Mesendoderm (in vitro differentiated cells): Measurements from ENCODE around the gene KLHL20.
"Not testable (repeated sequence)": the region's sequence is repeated elsewhere in the genome, so short reads cannot be mapped to it uniquely, and the experiment has no call there.

Experiments used
- DNase-seq: peaks from one replicate; pipeline ENCODE4 v3.0.0; 2013
- H2AK5ac ChIP-seq: 2 replicates; pipeline ENCODE4 v1.6.1; 2013; ENCODE audit warnings: low read length, inconsistent platforms
- H2BK120ac ChIP-seq: 2 replicates; pipeline ENCODE4 v1.6.1; 2013; ENCODE audit warnings: low read depth, mild to moderate bottlenecking, low read length, moderate library complexity, mixed read lengths
- H2BK15ac ChIP-seq: replicated peaks from 2 replicates; pipeline ENCODE4 v1.6.1; 2013; ENCODE audit warnings: low read depth, mild to moderate bottlenecking, moderate library complexity
- H2BK5ac ChIP-seq: 2 replicates; pipeline ENCODE4 v1.6.1; 2013; ENCODE audit warnings: low read length, inconsistent platforms
- H3K18ac ChIP-seq: 2 replicates; pipeline ENCODE4 v1.6.1; 2013; ENCODE audit warnings: mild to moderate bottlenecking, low read length, mixed read lengths
- H3K23ac ChIP-seq: one replicate; pipeline ENCODE4 v1.6.1; 2013; ENCODE audit warnings: low read length
- H3K27ac ChIP-seq: 2 replicates; pipeline ENCODE4 v1.5.1; 2013; ENCODE audit warnings: low read depth, mild to moderate bottlenecking, inconsistent platforms, low read length, moderate library complexity
- H3K27me3 ChIP-seq: 2 replicates; pipeline ENCODE4 v1.6.1; 2013; ENCODE audit warnings: low read length, control low read depth, mild to moderate bottlenecking, inconsistent platforms; ENCODE audit not compliant: insufficient read depth, poor library complexity
- H3K36me3 ChIP-seq: 2 replicates; pipeline ENCODE4 v1.6.1; 2013; ENCODE audit warnings: low read length, inconsistent platforms; ENCODE audit not compliant: control insufficient read depth, insufficient read depth
- H3K4ac ChIP-seq: one replicate; pipeline ENCODE4 v1.6.1; 2013; ENCODE audit warnings: low read depth, mild to moderate bottlenecking, low read length, moderate library complexity
- H3K4me1 ChIP-seq: 2 replicates; pipeline ENCODE4 v1.6.1; 2013; ENCODE audit warnings: low read depth, low read length, inconsistent platforms; ENCODE audit not compliant: control insufficient read depth
- H3K4me2 ChIP-seq: 2 replicates; pipeline ENCODE4 v1.6.1; 2013; ENCODE audit warnings: low read length
- H3K4me3 ChIP-seq: 2 replicates; pipeline ENCODE4 v1.5.1; 2013; ENCODE audit warnings: mild to moderate bottlenecking, low read length
- H3K56ac ChIP-seq: one replicate; pipeline ENCODE4 v1.6.1; 2013; ENCODE audit warnings: low read length
- H3K79me1 ChIP-seq: 2 replicates; pipeline ENCODE4 v1.6.1; 2013; ENCODE audit warnings: low read length, inconsistent platforms
- H3K79me2 ChIP-seq: 2 replicates; pipeline ENCODE4 v1.6.1; 2013; ENCODE audit warnings: mild to moderate bottlenecking, low read length; ENCODE audit not compliant: control insufficient read depth, insufficient read depth
- H3K9ac ChIP-seq: 2 replicates; pipeline ENCODE4 v1.6.1; 2013; ENCODE audit warnings: low read length, inconsistent platforms
- H4K5ac ChIP-seq: one replicate; pipeline ENCODE4 v1.6.1; 2013; ENCODE audit warnings: low read length
- H4K8ac ChIP-seq: one replicate; pipeline ENCODE4 v1.6.1; 2013; ENCODE audit warnings: low read depth, mild to moderate bottlenecking, control low read depth, low read length, moderate library complexity
- WGBS: extraction: QIAGEN DNeasy Blood & Tissue Kit; methylation state at CpG from one replicate; pipeline ENCODE4 v1.1.7; 2013; ENCODE audit warnings: low lambda C conversion rate, missing lambda C conversion rate; ENCODE audit not compliant: insufficient coverage; ENCODE audit errors: extremely low coverage; 5-methylcytosine and 5-hydroxymethylcytosine counted together

KLHL20 gene

GRCh38 chr1:173768827-173769226 is 54.0 kb downstream of the KLHL20 start:
- Histone ChIP-seq H4K5ac (no peak overlapping the region), H4K8ac (no peak overlapping the region), H3K27me3 (no peaks in the 10 kb centered on the region), H3K4me2 (no peak overlapping the region), H3K79me1 (no peaks in the 10 kb centered on the region), H3K36me3 (no peaks in the 10 kb centered on the region), H3K9ac (no peak overlapping the region), H3K56ac (no peak overlapping the region), H3K4me3 (no peak overlapping the region), H3K79me2 (no peaks in the 10 kb centered on the region), H3K23ac (no peak overlapping the region), H3K4me1 (no peaks in the 10 kb centered on the region), H2AK5ac (no peak overlapping the region), H2BK120ac (no peak overlapping the region), H3K4ac (no peak overlapping the region), H2BK15ac (no peak overlapping the region), H3K18ac (no peak overlapping the region), H3K27ac (no peak overlapping the region), H2BK5ac (no peak overlapping the region)
- WGBS = no CpG with 5 or more reads among the region's 3 CpGs
- no peak for DNase-seq

DNA sequence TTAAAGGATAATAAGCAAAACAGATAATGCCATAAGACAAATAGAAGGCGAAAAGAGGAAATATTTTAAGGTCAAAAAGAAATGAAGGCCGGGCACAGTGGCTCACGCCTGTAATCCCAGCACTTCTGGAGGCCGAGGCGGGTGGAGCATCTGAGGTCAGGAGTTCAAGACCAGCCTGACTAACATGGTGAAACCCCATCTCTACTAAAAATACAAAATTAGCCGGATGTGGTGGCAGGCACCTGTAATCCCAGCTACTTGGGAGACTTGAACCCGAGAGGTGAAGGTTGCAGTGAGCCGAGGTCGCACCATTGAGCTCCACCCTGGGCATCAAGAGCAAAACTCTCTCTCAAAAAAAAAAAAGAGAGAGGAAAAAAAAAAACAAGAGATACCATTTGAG is 55.5 kb downstream of the KLHL20 start:
- WGBS = no CpG with 5 or more reads among the region's 9 CpGs
- not testable (repeated sequence) for H3K23ac ChIP-seq

DNA sequence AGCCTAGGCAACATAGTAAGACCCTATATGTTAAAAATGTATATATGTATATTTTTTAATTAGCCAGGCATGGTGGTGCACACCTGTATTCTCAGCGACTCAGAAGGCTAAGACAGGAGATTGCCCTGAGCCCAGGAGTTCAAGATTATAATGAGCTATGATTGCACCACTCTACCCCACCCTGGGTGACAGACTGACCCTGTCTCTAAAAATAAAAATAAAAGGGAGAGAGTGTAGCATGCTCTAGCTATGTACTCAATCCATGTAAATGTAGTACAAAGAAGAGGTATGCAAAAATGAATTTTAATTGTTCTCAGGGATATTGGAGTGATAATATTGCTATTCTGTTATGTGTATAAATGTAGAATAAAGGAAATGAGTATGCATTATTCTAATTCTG is 56.8 kb downstream of the KLHL20 start:
- no CpG with 5 or more reads among the region's 1 CpG for WGBS
- no peak overlapping the region for H3K56ac ChIP-seq
- H3K18ac ChIP-seq = no peak overlapping the region
- no peak for DNase-seq
- no peak overlapping the region for H3K4me2 ChIP-seq
- no peaks in the 10 kb centered on the region for H3K27me3 ChIP-seq
- no peak overlapping the region for H4K5ac ChIP-seq
- no peaks in the 10 kb centered on the region for H3K4me1 ChIP-seq
- H2BK120ac ChIP-seq = no peak overlapping the region
- no peak overlapping the region for H4K8ac ChIP-seq
- no peak overlapping the region for H3K27ac ChIP-seq
- no peak overlapping the region for H3K23ac ChIP-seq
- H3K79me2 ChIP-seq = no peaks in the 10 kb centered on the region
- H2BK5ac ChIP-seq = no peak overlapping the region
- H3K4ac ChIP-seq = no peak overlapping the region
- H2AK5ac ChIP-seq = no peak overlapping the region
- no peaks in the 10 kb centered on the region for H3K36me3 ChIP-seq
- H3K79me1 ChIP-seq = no peaks in the 10 kb centered on the region
- H3K9ac ChIP-seq = no peak overlapping the region
- H3K4me3 ChIP-seq = no peak overlapping the region
- H2BK15ac ChIP-seq = no peak overlapping the region

More for the DNA sequence above, 55.5 kb downstream of the KLHL20 start:
- H4K8ac ChIP-seq, H2BK5ac ChIP-seq, H3K4ac ChIP-seq, H2AK5ac ChIP-seq, H3K79me1 ChIP-seq, H3K27ac ChIP-seq, DNase-seq, H2BK15ac ChIP-seq, H3K56ac ChIP-seq, H4K5ac ChIP-seq, H3K4me1 ChIP-seq, H3K79me2 ChIP-seq, H3K36me3 ChIP-seq, H3K9ac ChIP-seq, H3K27me3 ChIP-seq, H3K18ac ChIP-seq, H3K4me3 ChIP-seq, H3K4me2 ChIP-seq, H2BK120ac ChIP-seq: not testable (repeated sequence)

GRCh38 chr1:173775578-173776226 is 60.9 kb downstream of the KLHL20 start:
- no peak overlapping the region for H2AK5ac ChIP-seq
- no peaks in the 10 kb centered on the region for H3K27me3 ChIP-seq
- no peak overlapping the region for H4K5ac ChIP-seq
- H3K4me2 ChIP-seq = no peak overlapping the region
- H3K36me3 ChIP-seq = no peaks in the 10 kb centered on the region
- H3K56ac ChIP-seq = no peak overlapping the region
- no peak overlapping the region for H3K27ac ChIP-seq
- no peak overlapping the region for H2BK15ac ChIP-seq
- no CpG with 5 or more reads among the region's 5 CpGs for WGBS
- no peak overlapping the region for H3K4ac ChIP-seq
- H3K79me2 ChIP-seq = no peaks in the 10 kb centered on the region
- H3K79me1 ChIP-seq = no peaks in the 10 kb centered on the region
- no peak overlapping the region for H2BK120ac ChIP-seq
- no peak overlapping the region for H3K9ac ChIP-seq
- H3K4me1 ChIP-seq = no peaks in the 10 kb centered on the region
- H2BK5ac ChIP-seq = no peak overlapping the region
- DNase-seq = no peak
- H3K18ac ChIP-seq = no peak overlapping the region
- no peak overlapping the region for H3K4me3 ChIP-seq
- H3K23ac ChIP-seq = no peak overlapping the region
- no peak overlapping the region for H4K8ac ChIP-seq

- Histone ChIP-seq H3K79me2 (no peaks in the 10 kb centered on the region), H3K36me3 (peaks cover 1% of the 10 kb centered on the region), H3K4me3 (no peak overlapping the region), H3K79me1 (no peaks in the 10 kb centered on the region), H2AK5ac (no peak overlapping the region), H3K27ac (no peak overlapping the region), H3K23ac (no peak overlapping the region), H4K8ac (no peak overlapping the region), H3K27me3 (no peaks in the 10 kb centered on the region), H2BK120ac (no peak overlapping the region), H3K18ac (no peak overlapping the region), H2BK15ac (no peak overlapping the region), H3K56ac (no peak overlapping the region), H3K4ac (no peak overlapping the region), H3K9ac (no peak overlapping the region), H2BK5ac (no peak overlapping the region), H4K5ac (no peak overlapping the region), H3K4me2 (no peak overlapping the region), H3K4me1 (no peaks in the 10 kb centered on the region)
- DNase-seq = no peak
- WGBS = no CpG with 5 or more reads among the region's 4 CpGs
Observed at GRCh38 chr1:173779936-173780335, 65.2 kb downstream of the KLHL20 start.

- H3K4me1 ChIP-seq = no peaks in the 10 kb centered on the region
- H3K4me2 ChIP-seq = no peak overlapping the region
- H3K9ac ChIP-seq = no peak overlapping the region
- H3K18ac ChIP-seq = no peak overlapping the region
- no peak overlapping the region for H3K27ac ChIP-seq
- no peak overlapping the region for H3K4me3 ChIP-seq
- no peak overlapping the region for H2BK15ac ChIP-seq
- peaks cover 1% of the 10 kb centered on the region for H3K36me3 ChIP-seq
- H2BK5ac ChIP-seq = no peak overlapping the region
- H3K4ac ChIP-seq = no peak overlapping the region
- no peaks in the 10 kb centered on the region for H3K27me3 ChIP-seq
- no peak overlapping the region for H2AK5ac ChIP-seq
- no peak overlapping the region for H3K56ac ChIP-seq
- H3K23ac ChIP-seq = no peak overlapping the region
- WGBS = no CpG with 5 or more reads among the region's 7 CpGs
- no peak for DNase-seq
- no peak overlapping the region for H2BK120ac ChIP-seq
- H3K79me1 ChIP-seq = no peaks in the 10 kb centered on the region
- no peak overlapping the region for H4K5ac ChIP-seq
- no peaks in the 10 kb centered on the region for H3K79me2 ChIP-seq
- H4K8ac ChIP-seq = no peak overlapping the region
Observed at GRCh38 chr1:173784997-173785396, 70.2 kb downstream of the KLHL20 start.
